Esophagus mucosa (tissue), 1 donor: ENCODE results near the gene UTP18. TPM values are rescaled to one million over a fixed set of nuclear protein-coding genes. Genes with fewer than 3 reads are reported as not detected.

Experiments
- ATAC-seq: fragments of 200-7000 bp; cut with Tn5 transposase; one replicate; pipeline ENCODE4 v1.9.1; 2020
- total RNA-seq: library from RNA; stranded (reverse); gene quantifications from one replicate; pipeline ENCODE4 v1.2.4, GENCODE V29; 2023
- donor health status: DM: yes; HTN: yes; CAD: no.

The UTP18 gene
- total RNA-seq, 1 donor from 2014 or later: 27.4 TPM

GRCh38 chr17:51335883-51336822 lies 75.8 kb downstream of the UTP18 start:
- ATAC-seq: no peak

GRCh38 chr17:51341457-51341856 lies 81.1 kb downstream of the UTP18 start:
- no peak for ATAC-seq

GRCh38 chr17:51342257-51342656 lies 81.9 kb downstream of the UTP18 start:
- ATAC-seq: no peak

- ATAC-seq: no peak
Measured at GRCh38 chr17:51344532-51344931, 84.2 kb downstream of the UTP18 start.

GRCh38 chr17:51346218-51346982 lies 86.1 kb downstream of the UTP18 start:
- no peak for ATAC-seq

Other genes starting within 250 kb of the UTP18 start
- 40.4 TPM for gene SPAG9, start 139.7 kb upstream of the UTP18 start, total RNA-seq
- gene NME1, start 107.0 kb upstream of the UTP18 start, total RNA-seq: 108 TPM
- 683 TPM for gene NME2, start 94.1 kb upstream of the UTP18 start, total RNA-seq
- 8.2 TPM for gene MBTD1, start 497 bp upstream of the UTP18 start, total RNA-seq